Measurements from ENCODE around the gene ADPRHL1.

ADPRHL1 gene

DNA sequence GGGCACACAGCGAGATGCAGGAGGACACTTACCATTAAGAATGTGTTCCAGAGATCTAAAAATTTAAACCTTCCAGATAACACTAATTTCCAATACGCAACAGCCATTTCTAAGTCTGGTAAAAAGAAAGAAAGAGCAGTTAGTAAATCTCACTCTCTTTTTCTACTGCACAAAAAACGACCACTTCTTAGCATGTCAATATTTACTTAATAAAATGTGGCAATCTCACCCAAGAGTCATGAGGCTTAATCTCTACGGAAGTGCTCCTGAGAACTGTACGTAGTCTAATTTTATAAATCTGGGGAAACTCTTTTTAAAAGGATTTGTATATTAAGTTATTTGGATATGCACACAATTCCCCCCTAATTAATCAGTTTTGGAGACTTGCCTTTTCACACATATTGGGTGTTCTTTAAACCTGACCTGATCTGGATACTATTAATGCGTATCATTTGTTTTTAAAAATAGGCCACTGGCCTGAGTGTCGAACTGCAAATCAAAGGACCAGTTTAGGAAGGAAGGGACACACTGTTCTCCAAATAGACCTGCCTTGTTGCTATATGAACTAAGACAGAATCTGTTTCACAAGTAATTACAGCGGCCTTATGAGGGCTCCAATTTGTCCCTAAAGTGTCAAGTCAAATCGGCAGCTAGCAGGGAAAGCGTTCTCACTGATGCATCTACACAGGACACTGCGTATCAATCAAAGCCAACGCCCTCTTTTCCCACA, 7.9 kb upstream of the ADPRHL1 start:
- no peak for DNase-seq (ENCODE audit: low read depth)
- no peak overlapping the region for H3K4me3 ChIP-seq (ENCODE audit: low read depth, low read length)
- TF ChIP-seq CTCF (IDR thresholded peaks at IDR 0.05; ENCODE audit: insufficient read depth, low read depth, low read length, missing control alignments) = no peak

GRCh38 chr13:113460599-113460998, 7.3 kb upstream of the ADPRHL1 start:
- DNase-seq (ENCODE audit: low read depth) = no peak
- H3K4me3 ChIP-seq (ENCODE audit: low read depth, low read length) = no peak overlapping the region
- no peak for TF ChIP-seq CTCF (IDR thresholded peaks at IDR 0.05; ENCODE audit: insufficient read depth, low read depth, low read length, missing control alignments)

DNA sequence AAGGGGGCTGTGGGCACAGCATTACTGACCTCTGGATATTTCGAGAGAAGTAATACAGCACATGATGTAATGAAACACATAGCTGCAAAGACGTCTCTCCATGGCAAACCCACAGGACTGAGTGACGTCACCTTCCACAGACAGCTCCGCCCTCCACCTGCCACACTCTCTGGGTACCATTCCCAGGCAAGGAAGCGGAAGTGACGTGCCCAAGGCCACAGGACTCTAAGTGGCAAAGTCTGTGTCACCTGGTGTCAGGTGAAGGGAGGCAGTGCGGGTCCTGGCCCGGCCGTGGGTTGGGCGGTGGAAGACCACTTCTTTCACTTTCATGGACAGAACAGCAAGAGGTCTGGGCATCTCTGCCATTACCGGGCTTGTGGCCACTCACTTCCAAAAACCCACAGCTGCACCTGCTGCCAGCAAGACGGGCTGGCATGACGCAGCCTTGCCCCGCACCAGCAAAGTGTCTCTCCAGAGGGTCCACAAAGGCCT, 6.8 kb upstream of the ADPRHL1 start:
- no peak for DNase-seq (ENCODE audit: low read depth)
- no peak for TF ChIP-seq CTCF (IDR thresholded peaks at IDR 0.05; ENCODE audit: insufficient read depth, low read depth, low read length, missing control alignments)
- H3K4me3 ChIP-seq (ENCODE audit: low read depth, low read length) = no peak overlapping the region

GRCh38 chr13:113458253-113459065, 5.2 kb upstream of the ADPRHL1 start:
- no peak for DNase-seq (ENCODE audit: low read depth)
- peak; percentile 21 for TF ChIP-seq CTCF (IDR thresholded peaks at IDR 0.05; ENCODE audit: insufficient read depth, low read depth, low read length, missing control alignments)
- H3K4me3 ChIP-seq (ENCODE audit: low read depth, low read length) = no peak overlapping the region

DNA sequence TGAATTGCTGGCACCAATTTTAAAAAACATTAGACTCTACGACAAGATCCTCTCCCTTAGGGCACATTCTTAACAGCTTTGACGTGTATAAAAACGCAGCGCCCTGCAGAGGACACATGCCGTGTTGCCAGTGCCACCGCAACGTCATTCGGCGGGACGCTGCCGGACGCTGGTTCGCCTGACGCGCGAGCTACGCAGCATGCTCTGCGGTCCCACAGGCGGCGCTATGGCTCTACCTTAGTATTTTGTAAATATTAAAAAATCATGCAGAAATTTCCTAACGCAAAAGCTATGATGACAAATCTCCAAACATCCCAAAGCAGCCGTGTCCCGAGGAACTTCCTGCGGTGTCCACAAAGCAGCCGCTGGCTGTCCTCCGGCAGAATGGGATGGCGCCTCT, 4.2 kb upstream of the ADPRHL1 start:
- H3K4me3 ChIP-seq (ENCODE audit: low read depth, low read length) = no peak overlapping the region
- no peak for DNase-seq (ENCODE audit: low read depth)
- TF ChIP-seq CTCF (IDR thresholded peaks at IDR 0.05; ENCODE audit: insufficient read depth, low read depth, low read length, missing control alignments) = no peak

GRCh38 chr13:113456116-113456702, 2.9 kb upstream of the ADPRHL1 start:
- no peak overlapping the region for H3K4me3 ChIP-seq (ENCODE audit: low read depth, low read length)
- no peak for DNase-seq (ENCODE audit: low read depth)
- no peak for TF ChIP-seq CTCF (IDR thresholded peaks at IDR 0.05; ENCODE audit: insufficient read depth, low read depth, low read length, missing control alignments)
